Thyroid gland (tissue), 4 donors: ENCODE results near the gene DLX1.

Experiments
- CTCF ChIP-seq, 6 experiments: fragments of 200-600 bp in 3 of 6; fragments of 450-650 bp in 3 of 6; sonication (generic) in 3 of 6; IDR thresholded peaks; one replicate each; pipeline ENCODE4 v1.5.1; 2016 to 2019; ENCODE audit warnings: antibody characterized with exemption in 6 of 6, mild to moderate bottlenecking in 2 of 6, inconsistent platforms in 1 of 6, moderate library complexity in 1 of 6
- POLR2A ChIP-seq, 2 donors: fragments of 450-650 bp; IDR thresholded peaks; one replicate each; pipeline ENCODE4 v1.6.1; 2017; ENCODE audit warnings: antibody characterized with exemption in 2 of 2, mild to moderate bottlenecking in 2 of 2, moderate library complexity in 1 of 2

- TF ChIP-seq CTCF (IDR thresholded peaks at IDR 0.05): no peak
- no peak for TF ChIP-seq POLR2A (IDR thresholded peaks at IDR 0.05)
Observed at GRCh38 chr2:172116107-172116506, 30.8 kb downstream of the DLX1 start.
